T-cell (primary cell): ENCODE measurements around the gene DSCAML1. TPM values are rescaled to one million over a fixed set of nuclear protein-coding genes. Genes with fewer than 3 reads are reported as not detected.

Source experiments
- ATAC-seq, 4 experiments: fragments of 200-7000 bp in 3 of 4; fragments of 150-1000 bp in 1 of 4; cut with Tn5 transposase; replicated peaks in 1 of 4; 1 replicate in 3 of 4; 2 replicates in 1 of 4; pipeline ENCODE4 v1.10.0; 2021; ENCODE audit warnings: moderate library complexity in 3 of 4, mild to moderate bottlenecking in 2 of 4, moderate number of reproducible peaks in 1 of 4
- CTCF ChIA-PET, 2 donors: fragments of 300-600 bp; sonication (Branson Sonifier 250); formaldehyde crosslinking; loops; one replicate each; lab custom pipeline; 2022; ENCODE audit warnings: antibody characterized with exemption in 2 of 2; lab: Charles Lee
- POLR2A ChIA-PET, 2 donors: fragments of 300-600 bp; sonication (Branson Sonifier 250); formaldehyde crosslinking; loops; one replicate each; lab custom pipeline; 2022; ENCODE audit warnings: antibody characterized with exemption in 2 of 2; lab: Charles Lee
- DNase-seq, 35 experiments: peaks; one replicate each; pipeline versions ENCODE4 v3.0.0 to v3.0.0-alpha.2; 2013 to 2023
- H3K27ac ChIP-seq: one replicate; pipeline ENCODE4 v1.5.1; 2013; ENCODE audit warnings: low read length
- H3K27me3 ChIP-seq, 2 experiments: replicated peaks in 1 of 2; 1 replicate in 1 of 2; 2 replicates in 1 of 2; pipeline versions ENCODE4 v1.6.1 to v1.7.0; 2013; ENCODE audit warnings: low read length in 1 of 2, mixed read lengths in 1 of 2; ENCODE audit not compliant: control insufficient read depth in 2 of 2, insufficient read depth in 2 of 2; ENCODE audit errors: extremely low read depth in 1 of 2
- H3K36me3 ChIP-seq, 2 donors: 1 replicate in 1 of 2; 2 replicates in 1 of 2; pipeline versions ENCODE4 v1.6.1 to v1.7.0; 2013; ENCODE audit warnings: low read length in 1 of 2; ENCODE audit not compliant: control insufficient read depth in 2 of 2, insufficient read depth in 1 of 2; ENCODE audit errors: extremely low read depth in 1 of 2
- H3K4me1 ChIP-seq, 2 experiments: 1 replicate in 1 of 2; 2 replicates in 1 of 2; pipeline versions ENCODE4 v1.6.1 to v1.7.0; 2013; ENCODE audit warnings: low read length in 2 of 2, mixed read lengths in 1 of 2; ENCODE audit not compliant: insufficient read depth in 2 of 2, control insufficient read depth in 1 of 2; ENCODE audit errors: extremely low read depth in 1 of 2
- H3K4me3 ChIP-seq, 2 donors: 1 replicate in 1 of 2; 2 replicates in 1 of 2; pipeline versions ENCODE4 v1.5.1 to v1.7.0; 2013; ENCODE audit warnings: mild to moderate bottlenecking in 2 of 2, low read length in 1 of 2, moderate library complexity in 1 of 2; ENCODE audit not compliant: control insufficient read depth in 1 of 2; ENCODE audit errors: extremely low read depth in 1 of 2
- H3K9me3 ChIP-seq: 2 replicates; pipeline ENCODE4 v1.7.0; 2013
- H3K27ac Mint-ChIP-seq, 2 donors: one replicate each; pipeline ENCODE4 v1.8.0; 2020 to 2021; ENCODE audit warnings: mild to moderate bottlenecking in 2 of 2, mixed read lengths in 2 of 2
- H3K27me3 Mint-ChIP-seq, 2 donors: one replicate each; pipeline ENCODE4 v1.8.0; 2021 to 2022; ENCODE audit warnings: mixed read lengths in 2 of 2
- H3K36me3 Mint-ChIP-seq: one replicate; pipeline ENCODE4 v1.8.0; 2021; ENCODE audit warnings: mixed read lengths
- H3K4me1 Mint-ChIP-seq, 3 donors: one replicate each; pipeline ENCODE4 v1.8.0; 2020 to 2022; ENCODE audit warnings: mixed read lengths in 3 of 3, mild to moderate bottlenecking in 1 of 3
- H3K4me3 Mint-ChIP-seq, 3 donors: one replicate each; pipeline ENCODE4 v1.8.0; 2020 to 2022; ENCODE audit warnings: mild to moderate bottlenecking in 3 of 3, mixed read lengths in 3 of 3, moderate library complexity in 3 of 3
- H3K9me3 Mint-ChIP-seq, 3 donors: one replicate each; pipeline ENCODE4 v1.8.0; 2020 to 2022; ENCODE audit warnings: mixed read lengths in 3 of 3
- WGBS: methylation state at CpG from one replicate; pipeline ENCODE4 v1.1.5; 2013; ENCODE audit warnings: missing lambda C conversion rate; ENCODE audit not compliant: insufficient coverage; 5-methylcytosine and 5-hydroxymethylcytosine counted together
- total RNA-seq, 35 experiments: library from RNA in 6 of 35; stranded (reverse) in 6 of 35; fragments of 120-200 nt in 1 of 35; gene quantifications; one replicate each; pipeline versions ENCODE4 v1.2.1 to v1.2.4 and lab custom pipeline; 2013 to 2026

DSCAML1 gene
- total RNA-seq, 5 donors from 2014 or later (not counting 1 experiment from before 2014, with no cell fraction given) = 0.15 to 2.4 (median 0.96) TPM

GRCh38 chr11:117528097-117528721 lies 268.8 kb downstream of the DSCAML1 start:
- no peak overlapping the region for H3K27ac ChIP-seq
- H3K27ac Mint-ChIP-seq = no peak overlapping the region
- no peaks in the 10 kb centered on the region for H3K4me1 ChIP-seq
- peaks cover 10 to 31% of the 10 kb centered on the region in 2 donors for H3K27me3 Mint-ChIP-seq
- peaks cover 0 to 6% (median 0%) of the 10 kb centered on the region in 3 donors for H3K4me1 Mint-ChIP-seq
- DNase-seq (peak in 1 of 35 experiments; percentile 3), ATAC-seq (no peak)
- no peaks in the 10 kb centered on the region for H3K36me3 ChIP-seq
- H3K9me3 Mint-ChIP-seq = no peaks in the 10 kb centered on the region
- H3K4me3 ChIP-seq = no peak overlapping the region
- CTCF ChIA-PET = interaction anchor here in 1 of 2 donors (0.7 kb wide), 1 partner anchor 391 kb away, joined by 6 read pairs; no protein-coding TSS in a partner anchor
- WGBS = 50% methylated on average over 2 of the region's 12 CpGs
- no peak overlapping the region for H3K4me3 Mint-ChIP-seq
- no peaks in the 10 kb centered on the region for H3K9me3 ChIP-seq
- H3K36me3 Mint-ChIP-seq = no peaks in the 10 kb centered on the region
- H3K27me3 ChIP-seq = peaks cover 0 to 40% of the 10 kb centered on the region in 2 experiments
- POLR2A ChIA-PET = interaction anchor here in 1 of 2 donors (0.6 kb wide), 1 partner anchor 12 kb away, joined by 4 read pairs; no protein-coding TSS in a partner anchor

GRCh38 chr11:117527271-117527670 lies 269.7 kb downstream of the DSCAML1 start:
- H3K9me3 ChIP-seq = no peaks in the 10 kb centered on the region
- H3K4me1 ChIP-seq = no peaks in the 10 kb centered on the region
- 50% methylated on average over 1 of the region's 7 CpGs for WGBS
- H3K36me3 ChIP-seq = no peaks in the 10 kb centered on the region
- Mint-ChIP-seq H3K36me3 (no peaks in the 10 kb centered on the region), H3K9me3 (no peaks in the 10 kb centered on the region), H3K4me3 (no peak overlapping the region), H3K27ac (no peak overlapping the region), H3K4me1 (peaks cover 0 to 6% (median 0%) of the 10 kb centered on the region in 3 donors), H3K27me3 (peaks cover 6 to 26% of the 10 kb centered on the region in 2 donors)
- DNase-seq (no peak), ATAC-seq (no peak)
- no peak overlapping the region for H3K27ac ChIP-seq
- CTCF ChIA-PET = no interaction called here
- H3K27me3 ChIP-seq = peaks cover 0 to 40% of the 10 kb centered on the region in 2 experiments
- H3K4me3 ChIP-seq = no peak overlapping the region
- POLR2A ChIA-PET = interaction anchor here in 1 of 2 donors (0.6 kb wide), 1 partner anchor 11 kb away, joined by 4 read pairs; no protein-coding TSS in a partner anchor

GRCh38 chr11:117525866-117526542 lies 271.0 kb downstream of the DSCAML1 start:
- peaks cover 5 to 19% of the 10 kb centered on the region in 2 donors for H3K27me3 Mint-ChIP-seq
- H3K36me3 Mint-ChIP-seq = no peaks in the 10 kb centered on the region

DNA sequence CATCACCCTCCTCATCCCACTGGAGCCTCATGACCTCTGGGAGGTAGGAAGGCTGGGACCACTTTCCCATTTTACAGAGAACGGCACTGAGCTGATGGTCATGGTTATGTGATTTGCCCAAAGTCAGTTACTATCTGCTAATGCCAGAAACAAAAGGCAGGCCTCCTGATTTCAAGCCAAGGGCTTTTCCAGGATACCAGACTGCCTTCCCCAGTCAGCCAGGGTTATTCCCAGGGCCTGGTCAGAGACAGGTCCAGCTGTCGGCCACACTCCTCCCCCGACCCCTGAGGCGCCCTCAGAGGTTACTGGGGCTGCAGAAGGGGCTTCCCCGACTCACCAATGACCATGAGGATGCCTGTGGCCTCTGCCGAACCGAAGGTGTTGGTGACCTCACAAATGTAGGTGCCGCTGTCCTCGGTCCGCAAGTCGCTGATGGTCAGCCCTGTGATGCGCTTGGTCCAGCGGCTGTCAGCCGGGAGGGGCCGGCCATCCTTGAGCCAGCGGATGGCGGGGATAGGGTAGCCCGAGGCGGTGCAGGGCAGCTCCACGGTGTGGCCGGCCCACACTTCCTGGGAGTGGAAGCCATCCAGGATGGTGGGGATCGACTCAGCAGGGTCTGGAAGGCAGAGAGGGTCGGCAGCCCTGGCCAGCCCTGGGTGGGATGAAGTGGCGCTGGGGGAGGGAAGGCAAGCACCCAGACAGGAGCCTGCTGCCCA lies 272.4 kb downstream of the DSCAML1 start:
- Histone ChIP-seq H3K9me3 (no peaks in the 10 kb centered on the region), H3K27me3 (peaks cover 0 to 28% of the 10 kb centered on the region in 2 experiments), H3K27ac (no peak overlapping the region), H3K4me1 (no peaks in the 10 kb centered on the region), H3K36me3 (no peaks in the 10 kb centered on the region), H3K4me3 (no peak overlapping the region)
- ChIA-PET POLR2A (no interaction called here), CTCF (no interaction called here)
- Mint-ChIP-seq H3K4me3 (no peak overlapping the region), H3K27ac (no peak overlapping the region), H3K36me3 (no peaks in the 10 kb centered on the region), H3K9me3 (no peaks in the 10 kb centered on the region), H3K27me3 (peaks cover 0 to 7% of the 10 kb centered on the region in 2 donors), H3K4me1 (peaks cover 0 to under 1% (median 0%) of the 10 kb centered on the region in 3 donors)
- ATAC-seq = no peak
- WGBS = 77% methylated on average over 24 of the region's 24 CpGs
- no peak for DNase-seq

More at GRCh38 chr11:117525866-117526542, 271.0 kb downstream of the DSCAML1 start:
- Mint-ChIP-seq H3K9me3 (no peaks in the 10 kb centered on the region), H3K27ac (no peak overlapping the region), H3K4me3 (no peak overlapping the region), H3K4me1 (peaks cover 0 to 6% (median 0%) of the 10 kb centered on the region in 3 donors)
- ChIA-PET CTCF (no interaction called here), POLR2A (no interaction called here)
- peaks cover 0 to 39% of the 10 kb centered on the region in 2 experiments for H3K27me3 ChIP-seq
- no peaks in the 10 kb centered on the region for H3K4me1 ChIP-seq
- H3K4me3 ChIP-seq = no peak overlapping the region
- DNase-seq (no peak), ATAC-seq (no peak)
- H3K9me3 ChIP-seq = no peaks in the 10 kb centered on the region
- 83% methylated on average over 9 of the region's 10 CpGs for WGBS
- H3K36me3 ChIP-seq = no peaks in the 10 kb centered on the region
- H3K27ac ChIP-seq = no peak overlapping the region

GRCh38 chr11:117523680-117524079 lies 273.3 kb downstream of the DSCAML1 start:
- DNase-seq = no peak
- H3K27ac Mint-ChIP-seq = no peak overlapping the region
- CTCF ChIA-PET = no interaction called here

DNA sequence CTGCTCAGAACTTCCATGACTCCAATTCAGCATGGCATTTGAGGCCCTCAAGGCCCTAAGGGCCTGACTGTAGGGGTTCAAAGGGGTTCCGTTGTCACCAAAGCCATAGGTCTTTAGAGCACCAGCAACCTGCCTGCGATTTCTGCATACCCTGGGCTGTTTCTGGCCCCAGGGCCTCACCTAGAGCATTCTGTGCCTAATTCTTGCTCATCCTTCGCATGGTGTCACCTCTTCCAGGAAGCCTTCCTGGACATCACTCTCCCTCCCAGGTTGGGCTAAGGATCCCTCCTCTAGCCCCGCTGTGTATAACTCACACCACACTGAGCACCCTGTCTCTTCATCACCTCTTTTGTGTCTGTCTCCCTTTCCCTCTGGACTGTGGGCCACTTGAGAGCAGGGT lies 275.0 kb downstream of the DSCAML1 start:
- CTCF ChIA-PET = no interaction called here
- Histone ChIP-seq H3K27ac (no peak overlapping the region), H3K9me3 (no peaks in the 10 kb centered on the region), H3K4me1 (no peaks in the 10 kb centered on the region), H3K27me3 (peaks cover 0 to 12% of the 10 kb centered on the region in 2 experiments), H3K4me3 (no peak overlapping the region), H3K36me3 (no peaks in the 10 kb centered on the region)
- POLR2A ChIA-PET = no interaction called here
- WGBS = 89% methylated on average over 4 of the region's 4 CpGs
- H3K9me3 Mint-ChIP-seq = no peaks in the 10 kb centered on the region
- DNase-seq (no peak), ATAC-seq (no peak)
- H3K27ac Mint-ChIP-seq = no peak overlapping the region
- peaks cover 0 to 2% of the 10 kb centered on the region in 2 donors for H3K27me3 Mint-ChIP-seq
- no peaks in the 10 kb centered on the region for H3K4me1 Mint-ChIP-seq
- H3K36me3 Mint-ChIP-seq = no peaks in the 10 kb centered on the region
- no peak overlapping the region for H3K4me3 Mint-ChIP-seq

More at GRCh38 chr11:117523680-117524079, 273.3 kb downstream of the DSCAML1 start:
- H3K4me1 Mint-ChIP-seq = no peaks in the 10 kb centered on the region
- H3K4me3 Mint-ChIP-seq = no peak overlapping the region
- Histone ChIP-seq H3K9me3 (no peaks in the 10 kb centered on the region), H3K27ac (no peak overlapping the region), H3K4me3 (no peak overlapping the region), H3K27me3 (peaks cover 0 to 22% of the 10 kb centered on the region in 2 experiments), H3K36me3 (no peaks in the 10 kb centered on the region), H3K4me1 (no peaks in the 10 kb centered on the region)
- no peaks in the 10 kb centered on the region for H3K36me3 Mint-ChIP-seq
- POLR2A ChIA-PET = no interaction called here
- ATAC-seq = no peak
- WGBS = 53% methylated on average over 3 of the region's 3 CpGs
- no peaks in the 10 kb centered on the region for H3K9me3 Mint-ChIP-seq
- H3K27me3 Mint-ChIP-seq = peaks cover 0 to 3% of the 10 kb centered on the region in 2 donors
